CD4-positive, alpha-beta T cell treated with Interleukin-4 for 1 hour (primary cell): ENCODE data around the gene PTH.

ENCODE experiments used
- DNase-seq, 2 donors: peaks; one replicate each; pipeline ENCODE4 v3.0.0-alpha.2; 2020 to 2022

PTH gene

GRCh38 chr11:13448876-13449275 is 46.9 kb downstream of the PTH start:
- DNase-seq, result no peak

- no peak for DNase-seq
Observed at GRCh38 chr11:13446444-13446843, 49.4 kb downstream of the PTH start.

DNA sequence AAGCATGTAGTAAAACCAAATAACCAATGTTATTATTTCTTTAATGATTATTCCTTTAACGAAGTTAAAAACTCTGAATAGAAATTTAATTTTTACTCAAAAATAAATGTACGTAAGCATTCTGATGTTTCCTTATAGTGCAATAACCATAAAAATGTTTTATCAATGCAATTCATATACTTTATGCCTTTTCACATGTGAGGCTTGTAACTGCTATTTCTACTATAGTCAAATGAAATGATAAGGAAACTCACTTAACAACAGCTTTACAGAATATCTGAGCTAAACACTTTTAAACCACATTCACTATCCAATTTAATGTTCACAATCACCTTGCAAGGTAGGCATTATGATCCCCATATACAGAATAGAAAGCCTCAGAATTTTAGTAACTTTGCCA is 50.2 kb downstream of the PTH start:
- DNase-seq, result no peak
